HCT116 (cell line): ENCODE results near the gene TICRR. TPM values are rescaled to one million over a fixed set of nuclear protein-coding genes. Genes with fewer than 3 reads are reported as not detected.

Experiments used
- ATAC-seq: fragments of 200-7000 bp; cut with Tn5 transposase; 2 replicates; pipeline ENCODE4 v1.9.1; 2020; ENCODE audit warnings: mild to moderate bottlenecking, moderate library complexity
- BruUV-seq: library from RNA; stranded (reverse); fragments of 400-500 nt; replicated peaks from 2 replicates; lab custom pipeline; 2021; lab: Mats Ljungman, UMichigan
- CTCF ChIA-PET: fragments of 300-600 bp; sonication (Branson Sonifier 250); formaldehyde crosslinking; loops from one replicate; lab custom pipeline; 2021; ENCODE audit warnings: antibody characterized with exemption; lab: Charles Lee
- POLR2A ChIA-PET: fragments of 300-600, 350-600 bp; sonication (Branson Sonifier 250); formaldehyde crosslinking; loops from one replicate; lab custom pipeline; 2021; ENCODE audit warnings: antibody characterized with exemption; lab: Charles Lee
- RAD21 ChIA-PET, 2 experiments: fragments of 300-600 bp; sonication (Branson Sonifier 250); formaldehyde crosslinking; loops; one replicate each; lab custom pipeline; 2023; ENCODE audit warnings: low total read pairs in 2 of 2; ENCODE audit not compliant: uncharacterized antibody in 2 of 2, unreplicated experiment in 2 of 2, low non-redundant PET in 1 of 2; lab: Charles Lee
- DNase-seq: peaks from one replicate; pipeline ENCODE4 v3.0.0-alpha.2; 2010; ENCODE audit warnings: low read depth, low spot score
- H2AFZ ChIP-seq: fragments of 200-600 bp; shearing (Covaris generic), sonication (generic); 2 replicates; pipeline ENCODE4 v1.6.1; 2017; ENCODE audit warnings: low read depth, mixed run types, mixed read lengths, antibody characterized with exemption, low read length; ENCODE audit not compliant: poor library complexity, severe bottlenecking
- H3K27ac ChIP-seq: 2 replicates; pipeline ENCODE4 v1.5.1; 2012; ENCODE audit warnings: low read depth, low read length
- H3K27me3 ChIP-seq: fragments of 200-600 bp; sonication (generic); 2 replicates; pipeline ENCODE4 v1.6.1; 2016; ENCODE audit warnings: mixed run types, low read length, mixed read lengths; ENCODE audit not compliant: insufficient read depth
- H3K36me3 ChIP-seq, 2 experiments: fragments of 200-500 bp in 1 of 2; fragments of 200-600 bp in 1 of 2; sonication (Bioruptor generic) in 1 of 2; sonication (generic) in 1 of 2; 2 replicates each; pipeline versions ENCODE4 v1.5.1 to v1.6.1; 2014 to 2016; ENCODE audit warnings: low read length in 2 of 2, inconsistent platforms in 1 of 2, mixed read lengths in 1 of 2, mixed run types in 1 of 2; ENCODE audit not compliant: insufficient read depth in 2 of 2, control insufficient read depth in 1 of 2
- H3K4me1 ChIP-seq, 2 experiments: fragments of 200-600 bp in 1 of 2; sonication (generic) in 1 of 2; 2 replicates each; pipeline versions ENCODE4 v1.5.1 to v1.6.1; 2012 to 2017; ENCODE audit warnings: low read length in 2 of 2, inconsistent platforms in 1 of 2, mild to moderate bottlenecking in 1 of 2, mixed read lengths in 1 of 2, mixed run types in 1 of 2, moderate library complexity in 1 of 2; ENCODE audit not compliant: insufficient read depth in 2 of 2, control insufficient read depth in 1 of 2
- H3K4me2 ChIP-seq: fragments of 200-600 bp; sonication (generic); 2 replicates; pipeline ENCODE4 v1.6.1; 2017; ENCODE audit warnings: mixed run types, low read length, mixed read lengths
- H3K4me3 ChIP-seq, 2 experiments: fragments of 200-600 bp in 1 of 2; sonication (generic) in 1 of 2; replicated peaks in 1 of 2; 2 replicates each; pipeline ENCODE4 v1.5.1; 2011 to 2016; ENCODE audit warnings: low read length in 2 of 2, control low read depth in 1 of 2, low read depth in 1 of 2, mild to moderate bottlenecking in 1 of 2, mixed read lengths in 1 of 2, mixed run types in 1 of 2
- H3K79me2 ChIP-seq: fragments of 200-600 bp; sonication (generic); 2 replicates; pipeline ENCODE4 v1.6.1; 2017; ENCODE audit warnings: mild to moderate bottlenecking, mixed run types, low read length, moderate library complexity, mixed read lengths; ENCODE audit not compliant: insufficient read depth
- H3K9ac ChIP-seq: fragments of 200-600 bp; sonication (generic); 2 replicates; pipeline ENCODE4 v1.6.1; 2016; ENCODE audit warnings: low read length, mixed read lengths
- H3K9me2 ChIP-seq: fragments of 200-600 bp; sonication (generic), shearing (Covaris generic); 2 replicates; pipeline ENCODE4 v1.6.1; 2017; ENCODE audit warnings: mixed run types, mild to moderate bottlenecking, moderate library complexity; ENCODE audit not compliant: insufficient read depth
- H3K9me3 ChIP-seq, 2 experiments: fragments of 200-500 bp in 1 of 2; fragments of 200-600 bp in 1 of 2; sonication (Bioruptor generic) in 1 of 2; sonication (generic) in 1 of 2; 2 replicates each; pipeline ENCODE4 v1.6.1; 2014 to 2017; ENCODE audit warnings: low read length in 2 of 2, mixed read lengths in 2 of 2, inconsistent platforms in 1 of 2, low read depth in 1 of 2, mild to moderate bottlenecking in 1 of 2, mixed run types in 1 of 2, moderate library complexity in 1 of 2; ENCODE audit not compliant: control insufficient read depth in 1 of 2, insufficient read depth in 1 of 2
- H4K20me1 ChIP-seq: fragments of 200-600 bp; sonication (generic), shearing (Covaris generic); 2 replicates; pipeline ENCODE4 v1.6.1; 2017; ENCODE audit warnings: mixed run types, mild to moderate bottlenecking, moderate library complexity; ENCODE audit not compliant: insufficient read depth
- ELF1 ChIP-seq: IDR thresholded peaks from 2 replicates; pipeline ENCODE4 v1.6.1; 2012; ENCODE audit warnings: low read depth, borderline replicate concordance
- MAX ChIP-seq: IDR thresholded peaks from 2 replicates; pipeline ENCODE4 v1.6.1; 2012
- RAD21 ChIP-seq: IDR thresholded peaks from 2 replicates; pipeline ENCODE4 v1.6.1; 2012; ENCODE audit warnings: low read depth, mild to moderate bottlenecking
- REST ChIP-seq: IDR thresholded peaks from 2 replicates; pipeline ENCODE4 v1.6.1; 2012; ENCODE audit warnings: low read depth
- SIN3A ChIP-seq: IDR thresholded peaks from 2 replicates; pipeline ENCODE4 v1.6.1; 2012; ENCODE audit warnings: low read depth
- intact Hi-C: fragments of 100-400 bp; cut with micrococcal nuclease; formaldehyde crosslinking; loops from 2 replicates; pipeline ENCODE4 v1.10.0; 2022
- total RNA-seq: library from RNA; stranded (reverse); gene quantifications from one replicate; pipeline ENCODE4 v1.2.1, GENCODE V29; 2021; ENCODE audit not compliant: unreplicated experiment

Gene TICRR
- total RNA-seq, 1 experiment from 2014 or later, result 24.8 TPM

GRCh38 chr15:89566181-89566580 is 9.1 kb upstream of the TICRR start (continued):
- TF ChIP-seq REST (no peak), SIN3A (no peak), ELF1 (no peak), RAD21 (no peak)
- TF ChIP-seq, all 23 proteins: peak for 0

GRCh38 chr15:89566621-89567294 is 8.5 kb upstream of the TICRR start:
- no TSS peak for BruUV-seq
- no peaks in the 10 kb centered on the region for H3K9me2 ChIP-seq
- DNase-seq, result no peak
- intact Hi-C loops, result no loop called here
- CTCF ChIA-PET, result no interaction called here
- no peaks in the 10 kb centered on the region for H4K20me1 ChIP-seq
- H3K79me2 ChIP-seq, result no peaks in the 10 kb centered on the region
- POLR2A ChIA-PET, result interaction anchor here (0.9 kb wide), 1 partner anchor 8 kb away, joined by 3 read pairs; the partner anchor contains the start of gene TICRR
- H3K36me3 ChIP-seq, result no peaks in the 10 kb centered on the region
- RAD21 ChIA-PET, result no interaction called here
- peaks cover 0 to 5% of the 10 kb centered on the region in 2 experiments; a peak in 2 of 4 replicates for H3K4me1 ChIP-seq
- H3K27ac ChIP-seq, result no peak overlapping the region
- no peaks in the 10 kb centered on the region for H3K27me3 ChIP-seq
- H3K4me2 ChIP-seq, result no peak overlapping the region
- no peak overlapping the region for H2AFZ ChIP-seq
- no peak for TF ChIP-seq MAX
- TF ChIP-seq, all 23 proteins: peak for 0
- no peak for ATAC-seq
- Histone ChIP-seq H3K4me3 (no peak overlapping the region), H3K9me3 (peaks cover 0 to 8% of the 10 kb centered on the region in 2 experiments; a peak in 1 of 4 replicates), H3K9ac (no peak overlapping the region)
